GM04503 (cell line): ENCODE results near the gene MAST4.

ENCODE experiments used
- DNase-seq: peaks from one replicate; pipeline ENCODE4 v3.0.0-alpha.2; 2012; ENCODE audit warnings: low read depth

The MAST4 gene

DNA sequence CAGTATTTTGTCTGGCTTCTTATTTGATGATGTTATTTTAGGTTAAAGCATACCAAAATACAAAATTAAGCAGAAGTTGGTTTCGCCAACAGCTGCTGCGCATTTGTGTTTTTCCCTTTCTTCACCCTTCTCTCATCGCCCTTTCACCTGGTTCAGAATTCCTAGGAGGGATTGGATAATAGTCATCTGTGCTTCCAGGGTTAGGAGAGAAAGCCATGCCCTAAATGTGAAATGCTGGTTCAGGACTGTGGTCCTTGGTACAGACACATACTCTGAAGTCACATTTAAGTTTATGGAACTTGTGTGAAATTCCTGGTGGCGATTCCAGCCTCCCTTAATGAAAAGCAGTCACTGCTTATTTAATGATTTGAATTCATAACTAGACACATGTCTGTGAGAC is 7.7 kb downstream of the MAST4 start:
- DNase-seq, result no peak

DNA sequence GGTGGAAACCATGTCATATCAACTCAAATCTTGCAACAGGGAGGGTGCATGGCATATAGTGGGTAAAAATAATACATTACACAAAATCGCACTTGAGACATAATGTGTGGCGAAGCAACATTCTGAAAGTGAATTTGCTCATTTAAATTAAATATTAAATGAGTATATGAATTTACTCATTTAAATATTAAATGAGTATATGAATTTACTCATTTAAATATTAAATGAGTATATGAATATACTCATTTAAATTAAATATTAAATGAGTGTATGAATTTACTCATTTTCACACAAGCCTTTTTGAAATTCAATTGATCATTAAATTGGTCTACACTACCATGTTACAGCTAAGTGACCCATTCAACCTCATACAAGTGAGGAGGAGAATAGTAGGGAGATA is 10.5 kb downstream of the MAST4 start:
- no peak for DNase-seq

DNA sequence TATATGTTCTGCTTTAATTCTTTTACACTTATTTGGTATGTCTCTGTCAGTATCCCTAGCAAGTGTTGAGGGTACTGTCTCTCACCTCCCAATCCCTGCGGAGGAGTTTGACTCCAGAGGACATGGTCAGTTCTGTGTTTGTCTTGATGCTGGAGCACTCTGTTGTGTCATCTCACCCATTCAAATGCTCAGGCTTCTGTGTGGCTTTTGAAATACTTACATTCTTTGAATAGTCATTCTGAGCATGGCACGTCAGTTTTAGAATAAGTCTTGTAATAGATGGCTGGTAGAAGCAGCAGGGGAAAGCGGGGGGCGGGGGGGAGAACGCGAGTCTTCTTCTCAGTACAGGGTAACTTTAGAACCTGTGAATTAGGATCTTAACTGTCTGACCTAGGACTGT is 12.3 kb downstream of the MAST4 start:
- no peak for DNase-seq

DNA sequence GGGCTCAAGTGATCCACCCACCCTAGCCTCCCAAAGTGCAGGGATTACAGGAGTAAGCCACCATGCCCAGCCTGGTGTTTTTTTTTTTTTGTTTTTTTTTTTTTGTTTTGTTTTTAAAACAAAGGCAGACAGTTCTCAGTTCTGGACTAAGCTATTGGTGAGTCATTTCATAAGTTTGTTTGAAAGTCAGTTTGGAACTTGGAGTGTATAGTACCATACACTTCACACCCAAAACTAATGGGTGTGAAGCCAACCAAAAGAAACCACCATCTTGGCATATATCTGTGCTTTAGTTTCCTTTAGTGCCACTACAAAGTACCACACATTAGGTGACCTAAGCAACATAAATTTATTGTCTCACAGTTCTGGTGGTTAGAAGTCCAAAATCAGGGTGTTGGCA is 13.4 kb downstream of the MAST4 start:
- DNase-seq, result no peak

DNA sequence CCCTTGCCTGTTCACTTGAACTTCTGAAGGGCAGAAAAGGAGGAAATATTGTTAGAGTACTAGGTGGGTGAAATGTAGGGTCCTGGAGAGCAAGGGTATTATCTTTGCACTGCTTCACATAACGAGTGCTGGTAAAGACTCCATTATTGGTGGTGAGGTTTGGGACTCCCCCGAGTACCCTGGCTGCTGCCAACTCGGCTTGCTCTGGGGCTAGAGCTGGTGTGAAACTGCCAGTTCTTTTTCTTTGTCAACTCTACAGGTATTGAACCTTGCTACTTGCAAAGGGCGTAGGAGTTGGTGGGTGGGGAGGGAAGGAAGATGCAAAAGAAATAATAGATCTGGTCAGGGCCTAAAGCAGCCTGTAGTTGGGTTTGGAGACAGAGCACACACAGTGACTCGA is 16.0 kb downstream of the MAST4 start:
- no peak for DNase-seq

DNA sequence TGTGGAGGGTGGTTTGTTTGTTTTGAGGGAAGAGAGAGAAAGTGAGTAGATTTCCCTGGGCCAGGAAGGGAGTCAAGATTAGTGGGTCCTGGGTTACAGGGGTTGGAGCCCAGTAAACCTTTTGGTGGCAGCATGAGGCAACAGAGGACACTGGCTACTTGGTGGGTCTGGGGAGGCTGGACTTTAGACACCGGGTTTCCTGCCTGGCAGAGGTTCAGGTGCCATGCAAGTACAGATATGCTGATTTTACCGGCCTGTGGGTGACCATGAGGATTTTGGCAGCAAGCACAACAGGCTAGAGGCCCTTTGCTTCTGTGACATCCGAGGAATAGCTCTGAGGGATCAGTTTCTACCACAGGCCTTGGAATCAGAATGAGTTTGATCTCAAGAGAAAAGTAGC is 18.9 kb downstream of the MAST4 start:
- DNase-seq, result no peak

DNA sequence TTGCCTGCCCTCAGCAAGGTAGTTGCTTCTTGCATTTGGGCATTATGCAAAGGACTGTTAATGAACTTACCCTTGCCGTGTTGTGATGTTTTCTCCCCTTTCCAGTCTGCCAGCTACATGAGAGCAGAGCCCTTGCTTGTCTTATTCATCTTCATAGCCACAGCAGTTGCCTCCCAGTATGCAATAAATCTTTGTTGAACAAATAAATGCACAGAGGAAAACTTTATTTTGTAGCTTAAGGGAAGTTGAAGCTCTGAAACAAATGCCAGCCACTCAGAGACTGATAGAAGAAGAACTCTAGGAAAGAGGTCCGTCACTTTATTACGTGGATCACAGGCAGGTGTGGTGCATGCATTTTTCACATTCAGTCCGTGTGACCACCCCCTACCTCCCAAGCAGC is 19.7 kb downstream of the MAST4 start:
- no peak for DNase-seq

DNA sequence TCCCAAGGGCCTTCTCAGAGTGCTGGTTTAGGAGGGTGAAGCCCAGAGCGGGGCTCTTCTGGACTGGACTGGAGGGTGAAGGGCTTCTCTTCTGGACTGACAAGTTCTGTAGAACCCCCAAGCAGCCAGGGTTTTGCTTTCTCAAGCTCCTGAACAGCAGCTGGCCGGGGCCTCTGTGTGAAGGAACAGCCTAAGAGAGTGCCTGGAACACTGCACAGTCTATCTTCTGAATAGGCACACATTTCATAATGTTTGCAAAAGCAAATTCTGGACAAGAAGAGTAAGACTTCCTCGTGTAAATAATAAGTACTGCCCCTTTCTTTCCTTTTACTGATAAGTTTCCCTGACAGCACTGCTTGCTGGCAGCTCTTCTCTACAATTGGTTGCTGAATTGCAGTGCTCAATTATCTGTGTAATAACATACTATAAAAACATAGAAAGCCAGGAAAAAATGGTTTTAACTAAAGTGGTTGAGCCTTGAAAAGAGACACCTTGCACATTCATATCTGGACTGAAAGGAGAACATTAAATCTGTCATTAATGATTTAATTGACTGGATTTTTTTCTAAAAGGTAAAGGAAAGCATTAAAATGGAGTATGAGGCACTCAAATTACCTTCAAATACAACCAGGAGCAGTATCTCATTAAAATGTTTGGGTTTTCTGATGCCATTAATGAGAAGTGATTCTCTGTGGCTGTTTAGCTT is 20.5 kb downstream of the MAST4 start:
- DNase-seq, result no peak

DNA sequence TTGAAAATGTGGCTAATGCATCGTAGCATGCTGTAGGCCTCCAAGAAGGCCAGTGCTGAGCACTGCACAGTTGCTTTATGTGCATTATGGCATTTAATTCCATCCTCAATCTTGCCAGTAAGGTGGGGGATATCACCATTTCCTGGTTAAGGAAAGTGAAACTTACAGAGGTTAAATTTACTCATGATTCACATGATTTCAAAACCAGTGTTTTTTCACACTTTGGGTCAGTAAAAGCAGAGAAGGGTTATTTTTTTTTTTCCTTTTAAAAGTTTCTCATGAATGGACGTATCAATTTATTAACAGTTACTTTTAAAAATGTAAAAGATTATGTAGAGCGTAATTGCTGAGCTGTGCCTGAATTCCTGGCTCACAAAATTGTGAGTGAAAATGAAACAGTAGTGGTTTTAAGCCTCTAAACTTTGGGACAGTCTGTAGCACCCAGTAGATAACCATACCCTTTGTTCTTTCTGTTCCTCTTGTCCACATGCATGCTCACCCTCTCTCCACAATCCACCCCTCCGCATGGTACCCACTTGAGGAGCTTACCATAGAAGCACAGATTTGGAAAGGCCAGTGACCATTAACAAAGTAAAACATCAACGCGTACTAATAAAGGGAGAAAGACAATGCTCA is 21.2 kb downstream of the MAST4 start:
- DNase-seq, result no peak

DNA sequence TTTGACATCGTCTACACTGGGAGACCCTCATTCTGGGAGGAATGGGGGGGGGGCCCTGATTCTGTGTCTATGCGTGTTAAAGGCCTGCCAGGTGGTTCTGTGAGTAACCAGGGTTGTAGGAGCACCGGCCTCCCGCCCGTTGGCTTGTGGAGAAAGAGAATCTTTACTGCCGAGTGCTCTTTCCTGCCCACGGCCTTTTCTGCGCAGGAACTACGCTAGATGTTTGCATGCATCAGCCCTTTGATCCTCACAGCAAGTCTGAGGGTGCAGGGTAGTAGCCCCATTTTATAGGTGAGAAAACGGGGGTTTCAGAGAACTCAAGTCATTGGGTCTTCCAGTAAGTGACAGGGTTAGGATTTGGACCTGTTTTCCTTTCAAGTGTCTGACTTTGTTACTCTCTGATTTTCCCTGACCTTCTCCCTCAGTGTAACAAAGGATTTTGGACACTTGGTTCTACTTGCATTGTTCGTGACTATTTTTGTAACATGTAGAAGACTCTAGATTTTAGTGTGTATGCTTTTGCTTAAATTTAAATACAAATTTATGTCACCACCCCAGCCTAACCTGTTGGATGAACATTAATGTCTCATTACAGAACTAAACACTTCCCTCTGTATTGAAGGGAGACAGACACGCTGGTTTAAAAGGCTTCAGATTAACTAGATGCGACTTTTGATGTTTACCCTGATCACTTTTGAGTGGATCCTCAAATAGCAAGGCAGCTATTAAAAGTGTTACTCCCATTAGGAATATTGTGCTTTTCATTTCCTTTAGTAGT is 22.0 kb downstream of the MAST4 start:
- no peak for DNase-seq

DNA sequence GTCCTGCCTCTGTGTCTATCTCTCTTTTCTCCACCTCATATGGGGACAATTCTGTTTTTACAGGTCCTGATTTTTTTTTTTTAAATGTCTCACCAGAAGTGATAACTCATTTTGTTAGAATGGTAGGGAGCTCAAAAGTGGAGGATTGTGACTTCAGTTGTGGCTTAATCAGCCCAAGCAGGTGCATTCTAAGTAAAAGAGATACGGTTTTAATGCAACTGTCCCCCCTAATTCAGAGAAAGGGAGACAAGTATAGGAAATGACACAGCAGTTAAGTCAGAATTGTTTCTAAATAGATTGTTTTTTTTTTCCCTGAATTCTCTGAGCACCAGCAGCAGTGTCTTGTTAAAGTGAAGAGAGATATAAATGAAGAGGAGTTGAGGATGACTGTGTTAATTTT is 24.5 kb downstream of the MAST4 start:
- DNase-seq, result no peak

DNA sequence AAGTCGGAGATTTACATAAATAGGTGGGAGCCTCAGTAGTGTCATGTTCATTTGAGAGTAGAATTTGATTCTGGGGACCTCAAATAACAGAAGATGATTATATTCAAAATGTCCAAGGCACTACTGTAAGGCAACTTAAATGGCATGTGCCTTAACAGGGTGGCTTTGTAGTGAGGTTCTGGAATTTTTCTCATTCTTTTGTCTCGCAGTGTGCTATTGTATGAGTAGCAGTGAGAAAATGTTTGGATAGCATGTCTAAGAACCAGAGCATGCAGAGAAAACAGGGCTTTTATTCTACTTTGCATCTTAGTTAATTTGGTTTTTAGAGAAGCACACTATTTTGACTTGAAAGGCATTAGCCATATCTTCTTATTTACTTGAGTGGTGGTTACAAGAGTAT is 25.0 kb downstream of the MAST4 start:
- no peak for DNase-seq

DNA sequence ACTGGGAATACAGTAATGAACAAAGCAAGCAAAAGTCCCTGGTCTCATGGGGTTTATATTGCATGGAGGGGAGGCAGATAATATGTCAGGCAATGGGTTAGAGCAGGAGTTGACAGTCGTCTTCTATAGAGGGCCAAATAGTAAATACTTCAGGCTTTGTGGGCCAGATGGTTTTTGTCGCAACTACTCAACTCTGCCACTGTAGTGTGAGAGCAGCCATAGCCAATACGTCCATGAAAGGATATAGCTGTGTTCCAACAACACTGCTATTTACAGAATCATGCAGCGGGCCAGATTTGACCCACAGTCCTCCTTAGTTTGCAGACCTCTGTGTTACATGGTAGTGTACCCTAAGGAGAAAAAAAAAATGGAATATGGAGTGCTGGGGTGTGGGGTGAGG is 25.5 kb downstream of the MAST4 start:
- DNase-seq, result no peak

DNA sequence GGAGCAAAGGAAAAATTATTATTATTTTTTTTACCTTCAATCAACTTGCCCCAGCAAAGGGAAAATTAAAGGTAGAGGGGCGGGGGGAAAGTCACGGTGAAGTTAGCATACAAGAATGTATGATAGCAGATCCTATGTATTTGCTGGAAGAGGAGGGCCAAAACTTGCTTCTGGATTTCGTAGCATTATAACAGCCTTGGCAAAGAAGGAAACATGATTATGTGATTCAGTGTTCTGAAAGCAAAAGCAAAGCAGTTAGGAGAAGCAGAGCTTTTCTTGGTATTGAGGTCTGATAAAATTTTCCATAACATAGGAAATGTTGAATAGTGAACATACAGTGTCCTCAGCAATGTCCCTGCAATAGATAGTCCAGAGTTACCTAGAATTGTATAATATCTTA is 32.4 kb downstream of the MAST4 start:
- no peak for DNase-seq

DNA sequence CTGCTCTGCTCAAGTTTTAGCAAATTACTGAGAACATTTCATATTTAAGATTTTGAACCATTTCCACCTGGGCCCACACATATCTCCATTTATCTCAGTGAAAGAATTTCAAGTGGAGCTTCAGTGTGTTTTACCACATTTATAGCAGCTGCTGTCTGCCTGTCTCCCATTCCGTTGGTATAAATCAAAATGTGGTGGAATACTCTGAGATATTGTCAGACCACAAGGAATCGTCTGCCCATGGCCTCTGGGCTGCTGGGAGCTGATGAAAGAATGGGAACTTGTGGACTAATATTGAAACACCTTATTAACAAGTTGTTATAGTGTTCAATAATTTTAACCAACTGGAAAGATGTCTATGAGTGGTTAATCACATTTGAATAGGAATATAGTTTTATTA is 33.3 kb downstream of the MAST4 start:
- DNase-seq, result no peak

DNA sequence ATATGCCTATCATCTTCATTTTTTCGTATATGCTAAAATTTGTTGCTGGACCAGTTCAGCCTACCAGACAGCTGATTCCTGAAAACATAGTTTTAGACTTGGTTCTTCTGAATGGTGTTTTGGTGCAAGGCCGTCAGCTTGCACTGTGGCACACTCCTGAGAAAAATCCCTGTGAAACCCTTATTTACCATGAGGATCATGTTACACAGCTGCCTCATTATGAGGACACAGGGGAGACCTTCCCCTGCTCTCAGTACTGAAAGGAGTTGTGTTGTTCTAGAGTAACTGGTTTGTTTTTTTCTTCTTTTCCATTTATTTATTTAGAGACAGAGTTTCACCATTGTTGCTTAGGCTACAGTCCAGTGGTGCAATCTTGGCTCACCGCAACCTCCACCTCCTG is 37.6 kb downstream of the MAST4 start:
- DNase-seq, result no peak

DNA sequence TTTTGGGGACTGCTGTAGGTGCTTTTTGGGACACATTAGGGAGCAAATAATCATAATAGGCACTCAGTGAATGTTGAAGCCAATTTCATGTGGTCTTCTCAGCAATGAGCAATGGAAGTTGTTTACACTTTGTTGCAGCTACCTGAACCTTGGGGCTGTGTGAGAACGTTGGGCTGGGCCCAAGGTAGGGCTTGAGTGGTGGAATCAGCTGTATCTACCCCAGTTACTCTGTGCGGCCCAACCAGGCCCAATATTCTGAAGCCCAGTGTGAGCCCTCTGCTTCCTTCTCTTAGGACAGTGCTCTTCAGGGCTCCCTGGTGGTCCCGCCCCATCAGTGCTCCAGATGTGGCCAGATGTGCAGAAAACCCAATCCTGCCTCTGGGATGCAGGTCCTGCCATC is 38.4 kb downstream of the MAST4 start:
- no peak for DNase-seq

DNA sequence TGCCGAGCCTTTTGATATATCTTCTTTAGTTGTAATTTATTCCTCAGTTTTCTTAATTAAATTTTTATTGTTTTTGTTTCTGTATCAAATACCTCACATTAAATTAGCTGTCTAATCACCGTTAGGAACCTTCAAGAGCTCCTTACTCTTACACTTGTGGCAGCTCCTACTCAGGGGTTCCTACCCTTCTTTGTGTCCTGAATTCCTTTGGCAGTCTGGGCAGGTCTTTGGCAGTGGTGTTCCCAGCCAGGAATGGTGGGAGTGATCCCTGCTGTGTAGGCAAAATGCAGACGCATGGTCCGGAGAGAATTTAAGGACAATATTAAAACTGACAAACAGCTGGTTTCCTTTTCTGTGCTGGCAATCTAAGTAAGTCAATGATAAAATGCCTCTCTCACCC is 41.8 kb downstream of the MAST4 start:
- DNase-seq, result no peak

DNA sequence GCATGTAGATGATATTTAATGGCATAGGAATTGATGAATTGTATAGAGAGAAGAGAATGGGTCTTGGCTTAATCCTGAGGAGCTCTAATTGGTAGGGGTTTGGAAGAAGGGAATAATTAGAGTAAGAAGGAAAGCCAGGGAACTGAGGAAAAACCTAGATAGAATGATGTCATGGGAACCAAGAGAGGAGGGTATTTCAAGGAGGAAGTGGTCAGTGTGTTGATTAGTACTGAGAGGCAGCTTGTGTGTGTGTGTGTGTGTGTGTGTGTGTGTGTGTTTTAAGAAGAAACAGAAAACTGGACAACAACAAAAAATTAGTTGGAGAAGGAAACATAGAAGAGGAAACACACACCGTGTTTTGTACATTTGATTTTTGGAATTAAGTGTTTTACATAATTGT is 42.8 kb downstream of the MAST4 start:
- DNase-seq, result no peak

DNA sequence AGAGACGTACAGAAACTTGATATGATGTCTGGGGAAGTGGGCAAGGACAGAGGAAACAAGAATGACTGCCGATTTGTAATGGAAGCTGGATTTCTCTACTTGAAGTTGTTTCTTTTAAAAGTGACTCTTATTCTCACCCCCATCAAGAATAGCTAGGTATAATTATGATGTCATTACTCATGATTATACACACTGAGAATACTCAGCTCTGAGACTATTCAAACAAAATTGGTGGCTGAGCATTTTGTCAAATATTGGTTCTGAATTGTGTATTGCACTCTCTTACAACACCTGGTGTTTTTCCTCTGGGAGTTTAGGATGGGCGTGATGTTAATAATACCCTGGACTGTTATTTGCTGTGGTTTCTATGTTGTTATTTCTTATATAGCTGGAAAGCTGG is 46.3 kb downstream of the MAST4 start:
- DNase-seq, result no peak

DNA sequence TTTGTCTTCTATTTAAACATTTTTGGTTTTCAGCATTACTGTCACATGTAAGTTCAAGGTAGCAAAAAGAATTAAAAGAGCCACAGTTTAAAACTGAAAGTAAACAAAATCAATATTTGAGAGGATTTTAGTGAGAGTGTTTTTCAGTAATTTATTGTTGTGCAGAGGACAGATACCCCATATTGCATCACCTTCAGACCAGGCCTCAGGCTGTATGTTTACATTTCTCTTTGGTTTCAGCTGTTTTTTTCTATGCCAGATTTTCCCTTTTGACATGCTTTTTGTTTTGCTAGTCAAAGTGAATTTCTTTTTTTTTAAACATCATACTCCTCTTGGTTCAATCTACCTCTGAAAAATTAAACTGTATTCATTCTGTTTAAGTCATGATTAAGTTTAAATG is 47.2 kb downstream of the MAST4 start:
- no peak for DNase-seq

DNA sequence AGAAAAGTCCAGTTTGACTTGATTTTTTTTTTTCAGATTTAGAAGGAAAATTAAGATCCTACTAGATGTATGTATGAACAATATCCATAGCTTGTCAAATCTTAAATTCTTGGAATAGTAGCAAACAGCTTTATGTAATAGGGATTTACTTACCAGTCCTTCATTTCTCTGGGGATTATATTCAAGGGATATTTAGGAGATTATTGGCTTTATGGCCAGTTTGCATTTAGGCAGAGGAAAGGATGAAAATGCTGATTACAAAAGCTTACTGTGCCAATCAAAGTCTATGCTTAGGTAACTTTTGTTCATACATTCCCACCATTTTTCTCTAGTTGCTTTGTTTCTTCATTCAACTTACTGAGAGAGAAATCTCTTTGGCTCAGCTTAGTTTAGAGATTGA is 47.9 kb downstream of the MAST4 start:
- no peak for DNase-seq

DNA sequence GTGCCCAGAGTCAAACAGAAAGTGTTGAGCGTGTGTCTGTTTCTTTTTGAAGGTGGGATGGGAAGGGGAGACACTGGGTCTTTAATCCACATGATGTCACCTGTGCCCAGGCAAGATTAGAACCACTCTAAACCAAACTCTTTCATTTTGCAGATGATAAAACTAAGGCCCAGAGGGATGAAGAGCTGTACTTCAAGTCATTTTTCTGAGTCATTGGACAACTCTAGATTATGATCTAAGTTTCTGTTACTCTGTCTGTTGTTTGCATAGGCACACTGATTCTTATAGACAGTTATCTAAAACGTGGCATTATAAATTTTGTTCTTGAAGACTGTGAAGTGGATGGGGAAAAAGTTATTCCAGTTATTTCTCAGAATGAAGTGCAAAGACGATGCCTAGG is 48.8 kb downstream of the MAST4 start:
- DNase-seq, result no peak

DNA sequence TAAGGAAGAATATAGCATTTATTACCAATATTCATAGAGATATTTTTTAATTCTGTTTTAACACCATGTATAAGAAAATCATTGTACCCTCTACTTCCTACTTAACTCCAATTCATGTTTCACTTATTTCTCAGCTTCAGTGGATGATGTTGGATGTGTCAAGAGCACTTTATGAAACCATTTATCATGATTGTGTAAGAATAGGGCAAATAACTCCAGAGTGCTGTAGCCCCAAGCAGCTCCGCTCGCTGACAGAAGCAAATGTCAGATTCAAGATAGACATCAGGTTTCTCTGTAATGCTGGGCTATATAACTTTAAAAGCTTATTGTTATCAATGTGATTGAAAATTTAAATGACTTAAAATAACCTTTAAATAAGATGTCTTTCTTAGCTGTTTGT is 50.4 kb downstream of the MAST4 start:
- no peak for DNase-seq
